ENCODE data around the gene TACC2.
A peak's percentile ranks its signal among the peaks of the same experiment; 100 is the strongest.
"Not testable (repeated sequence)": the region's sequence is repeated elsewhere in the genome, so short reads cannot be mapped to it uniquely, and the experiment has no call there.

TACC2 gene

DNA sequence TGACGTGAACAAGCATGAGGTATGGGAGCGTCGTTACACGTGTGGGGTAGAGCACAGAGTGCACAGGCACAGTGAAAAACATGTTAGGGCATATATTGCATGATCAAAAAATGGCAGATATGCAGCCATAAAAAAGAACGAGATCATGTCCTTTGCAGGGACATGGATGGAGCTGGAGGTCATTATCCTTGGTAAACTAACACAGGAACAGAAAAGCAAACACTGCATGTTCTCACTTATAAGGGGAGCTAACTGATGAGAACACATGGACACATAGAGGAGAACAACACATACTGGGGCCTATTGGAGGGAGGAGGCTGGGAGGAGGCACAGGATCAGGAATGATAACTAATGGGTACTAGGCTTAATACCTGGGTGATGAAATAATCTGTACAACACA is 66.3 kb downstream of the TACC2 start:
- no peak for DNase-seq

DNA sequence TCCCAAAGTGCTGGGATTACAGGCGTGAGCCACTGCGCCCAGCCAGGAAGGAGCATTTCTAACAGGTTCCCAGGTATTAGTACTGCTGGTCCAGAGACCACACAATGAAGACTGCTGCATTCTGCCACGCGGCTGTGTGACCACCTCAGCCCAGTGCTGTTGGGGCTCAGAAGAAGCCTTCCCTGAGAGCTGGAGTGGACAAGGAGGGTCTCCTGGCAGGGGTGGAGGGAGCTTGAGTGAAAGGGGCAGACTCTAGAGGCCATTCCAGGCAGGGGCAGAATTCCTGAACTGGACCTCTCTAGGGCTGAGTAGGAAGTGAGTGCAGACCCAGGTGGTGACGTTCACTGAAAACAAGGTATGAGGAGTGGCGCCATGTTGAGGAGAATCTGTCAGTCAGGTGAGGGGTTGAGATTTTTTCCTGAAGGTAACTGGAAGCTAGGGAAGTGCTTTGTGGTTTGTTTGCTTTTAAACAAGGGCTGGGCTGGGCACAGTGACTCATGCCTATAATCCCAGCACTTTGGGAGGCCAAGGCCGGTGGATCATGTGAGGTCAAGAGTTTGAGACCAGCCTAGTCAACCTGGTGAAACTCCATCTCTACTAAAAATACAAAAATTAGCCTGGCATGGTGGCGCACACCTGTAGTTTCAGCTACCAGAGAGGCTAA is 67.6 kb downstream of the TACC2 start:
- DNase-seq = no peak

GRCh38 chr10:122057841-122058413 is 69.0 kb downstream of the TACC2 start:
- DNase-seq = no peak

DNA sequence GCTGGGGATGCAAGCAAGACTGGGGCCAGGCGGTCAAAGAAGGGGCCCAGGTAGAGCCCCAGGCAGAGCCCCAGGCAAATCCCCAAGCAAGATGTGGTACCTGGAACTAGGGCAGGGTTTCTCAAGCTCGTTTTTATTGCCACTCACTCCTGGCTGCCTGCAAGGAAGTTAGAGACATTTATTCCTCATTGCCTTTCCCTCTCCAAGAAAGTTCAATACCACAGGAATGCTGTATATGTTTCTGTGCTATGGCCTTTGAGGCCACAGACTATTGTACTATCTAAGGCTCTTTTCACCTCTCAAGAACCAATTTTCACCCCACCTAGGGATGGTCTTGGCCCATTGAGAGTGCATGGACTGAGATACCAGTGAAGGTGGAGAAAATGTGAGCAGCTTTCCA is 71.3 kb downstream of the TACC2 start:
- no peak for DNase-seq

- DNase-seq = peak in 4 of 56 donors; percentile 2 to 18 (median 11)
Measured at GRCh38 chr10:122062831-122063674, 74.1 kb downstream of the TACC2 start.

DNA sequence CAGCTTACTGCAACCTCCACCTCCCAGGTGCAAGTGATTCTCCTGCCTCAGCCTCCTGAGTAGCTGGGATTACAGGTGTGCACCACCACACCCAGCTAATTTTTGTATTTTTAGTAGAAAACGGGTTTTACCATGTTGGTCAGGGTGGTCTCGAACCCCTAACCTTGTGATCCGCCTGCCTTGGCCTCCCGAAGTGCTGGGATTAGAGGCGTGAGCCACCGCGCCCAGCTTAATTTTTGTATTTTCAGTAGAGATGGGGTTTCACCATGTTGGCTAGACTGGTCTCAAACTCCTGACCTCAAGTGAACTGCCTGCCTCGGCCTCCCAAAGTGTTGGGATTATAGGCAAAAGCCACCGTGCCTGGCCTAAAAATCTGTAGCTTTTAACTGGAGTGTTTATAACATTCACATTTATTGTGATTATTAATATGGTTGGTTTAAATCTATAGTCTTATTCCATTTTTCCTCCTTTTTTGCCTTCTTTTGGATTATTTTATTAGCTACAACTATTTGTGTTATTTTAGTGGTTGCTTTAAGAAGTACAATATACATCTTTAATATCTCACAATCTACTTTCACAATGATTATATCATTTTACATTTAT is 77.5 kb downstream of the TACC2 start:
- DNase-seq = not testable (repeated sequence)

DNA sequence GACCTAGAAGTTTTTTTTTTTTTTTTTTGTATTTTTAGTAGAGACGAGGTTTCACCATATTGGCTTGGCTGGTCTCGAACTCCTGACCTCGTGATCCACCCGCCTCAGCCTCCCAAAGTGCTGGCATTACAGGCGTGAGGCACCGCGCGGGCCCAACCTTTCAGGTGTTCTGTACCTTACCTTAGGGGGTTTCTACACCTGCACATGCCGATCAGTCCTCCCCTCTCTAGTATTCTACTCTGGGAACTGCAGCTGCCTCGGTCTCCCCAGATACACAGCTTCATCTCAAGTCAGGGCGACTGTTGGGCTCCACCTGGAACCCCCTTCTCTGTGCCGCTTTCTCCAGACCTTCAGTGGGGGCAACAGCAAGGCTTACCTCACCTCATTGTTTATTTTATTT is 79.9 kb downstream of the TACC2 start:
- no peak for DNase-seq

GRCh38 chr10:122072491-122072890 is 83.5 kb downstream of the TACC2 start:
- no peak for DNase-seq

- no peak for DNase-seq
Measured at GRCh38 chr10:122073508-122073907, 84.5 kb downstream of the TACC2 start.

GRCh38 chr10:122075171-122075570 is 86.2 kb downstream of the TACC2 start:
- no peak for DNase-seq

- not testable (repeated sequence) for DNase-seq
Measured at GRCh38 chr10:122075876-122076275, 86.9 kb downstream of the TACC2 start.

DNA sequence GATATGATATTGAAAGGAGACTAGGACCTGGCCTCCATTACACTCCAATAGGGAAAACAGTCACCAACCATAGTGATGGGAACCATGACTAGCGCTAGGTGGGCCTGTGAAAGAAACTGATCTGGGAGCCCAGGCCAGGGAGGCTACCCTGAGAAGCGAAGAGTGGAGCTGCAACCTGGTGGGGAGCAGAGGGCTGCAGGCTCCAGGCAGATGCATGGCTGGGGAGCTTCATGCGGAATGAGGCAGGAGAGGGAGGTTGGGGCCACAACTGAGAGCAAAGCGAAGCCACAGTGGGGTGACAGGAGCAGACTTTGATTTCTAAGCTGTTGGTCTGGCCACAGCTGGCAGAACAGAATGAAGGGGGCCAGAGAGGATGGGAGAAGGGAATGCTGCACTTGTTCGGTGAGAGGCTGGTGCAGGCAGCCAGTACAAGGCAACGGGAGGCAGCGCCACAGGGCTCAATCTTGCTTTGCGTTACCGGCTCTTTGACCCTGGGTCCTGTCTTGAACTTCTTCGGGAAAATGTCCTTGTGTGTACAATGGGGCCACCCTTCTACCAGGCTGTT is 88.4 kb downstream of the TACC2 start:
- DNase-seq = no peak

GRCh38 chr10:122078326-122078725 is 89.4 kb downstream of the TACC2 start:
- DNase-seq = no peak

GRCh38 chr10:122078965-122079795 is 90.2 kb downstream of the TACC2 start:
- DNase-seq = no peak

DNA sequence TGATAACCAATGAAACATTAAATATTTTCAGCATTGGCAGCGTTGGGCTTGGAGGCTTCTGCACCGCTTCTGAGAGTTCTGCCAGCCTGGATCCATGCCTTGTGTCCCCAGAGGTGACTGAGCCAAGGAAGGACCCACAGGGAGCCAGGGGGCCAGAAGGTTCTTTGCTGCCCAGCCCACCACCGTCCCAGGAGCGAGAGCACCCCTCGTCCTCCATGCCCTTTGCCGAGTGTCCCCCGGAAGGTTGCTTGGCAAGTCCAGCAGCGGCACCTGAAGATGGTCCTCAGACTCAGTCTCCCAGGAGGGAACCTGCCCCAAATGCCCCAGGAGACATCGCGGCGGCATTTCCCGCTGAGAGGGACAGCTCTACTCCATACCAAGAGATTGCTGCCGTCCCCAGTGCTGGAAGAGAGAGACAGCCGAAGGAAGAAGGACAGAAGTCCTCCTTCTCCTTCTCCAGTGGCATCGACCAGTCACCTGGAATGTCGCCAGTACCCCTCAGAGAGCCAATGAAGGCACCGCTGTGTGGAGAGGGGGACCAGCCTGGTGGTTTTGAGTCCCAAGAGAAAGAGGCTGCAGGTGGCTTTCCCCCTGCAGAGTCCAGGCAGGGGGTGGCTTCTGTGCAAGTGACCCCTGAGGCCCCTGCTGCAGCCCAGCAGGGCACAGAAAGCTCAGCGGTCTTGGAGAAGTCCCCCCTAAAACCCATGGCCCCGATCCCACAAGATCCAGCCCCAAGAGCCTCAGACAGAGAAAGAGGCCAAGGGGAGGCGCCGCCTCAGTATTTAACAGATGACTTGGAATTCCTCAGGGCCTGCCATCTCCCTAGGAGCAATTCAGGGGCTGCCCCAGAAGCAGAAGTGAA is 93.9 kb downstream of the TACC2 start:
- DNase-seq = no peak

DNA sequence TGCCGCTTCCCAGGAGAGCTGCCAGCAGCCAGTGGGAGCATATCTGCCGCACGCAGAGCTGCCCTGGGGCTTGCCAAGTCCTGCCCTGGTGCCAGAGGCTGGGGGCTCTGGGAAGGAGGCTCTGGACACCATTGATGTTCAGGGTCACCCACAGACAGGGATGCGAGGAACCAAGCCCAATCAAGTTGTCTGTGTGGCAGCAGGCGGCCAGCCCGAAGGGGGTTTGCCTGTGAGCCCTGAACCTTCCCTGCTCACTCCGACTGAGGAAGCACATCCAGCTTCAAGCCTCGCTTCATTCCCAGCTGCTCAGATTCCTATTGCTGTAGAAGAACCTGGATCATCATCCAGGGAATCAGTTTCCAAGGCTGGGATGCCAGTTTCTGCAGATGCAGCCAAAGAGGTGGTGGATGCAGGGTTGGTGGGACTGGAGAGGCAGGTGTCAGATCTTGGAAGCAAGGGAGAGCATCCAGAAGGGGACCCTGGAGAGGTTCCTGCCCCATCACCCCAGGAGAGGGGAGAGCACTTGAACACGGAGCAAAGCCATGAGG is 94.6 kb downstream of the TACC2 start:
- no peak for DNase-seq

GRCh38 chr10:122084286-122085041 is 95.5 kb downstream of the TACC2 start:
- no peak for DNase-seq

GRCh38 chr10:122085423-122085911 is 96.5 kb downstream of the TACC2 start:
- no peak for DNase-seq
